Frontal cortex (tissue), 4 donors: ENCODE measurements around the gene SCN2B. TPM values are rescaled to one million over a fixed set of nuclear protein-coding genes. Genes with fewer than 3 reads are reported as not detected.

Experiments
- DNase-seq, 2 donors: peaks; one replicate each; pipeline ENCODE4 v3.0.0; 2012; ENCODE audit warnings: low spot score in 2 of 2
- FAIRE-seq: peaks from 2 replicates; lab custom pipeline; 2012; peaks lifted over from hg19 to GRCh38; lab: Jason Lieb, UNC
- small RNA-seq: library from RNA; depleted of rRNA; stranded (forward); fragments of <200 nt; gene quantifications from one replicate; pipeline ENCODE3, GENCODE V24; 2014
- total RNA-seq: library from RNA; depleted of rRNA; stranded (reverse); fragments of >200 nt; gene quantifications from one replicate; pipeline ENCODE4 v1.2.3, GENCODE V29; 2014
- donor health status: control.
- donor health status: control.
- donor health status: control.

Gene SCN2B
- total RNA-seq, 1 donor from 2014 or later: 4.9 TPM

- FAIRE-seq (no peak), DNase-seq (no peak)
These were observed 63.6 kb downstream of the SCN2B start for GRCh38 chr11:118112711-118113430.

Small RNA genes lying within 50 kb of the gene (small RNA-seq; reads per million reads assigned to genes)
- not detected for gene HSPE1P18

Other genes with a start within 250 kb of the SCN2B start
- gene TMPRSS13, start 247.2 kb downstream of the SCN2B start, total RNA-seq: 0.41 TPM
- 2.0 TPM for gene IL10RA, start 190.2 kb downstream of the SCN2B start, total RNA-seq
- not detected for gene TMPRSS4, start 99.6 kb downstream of the SCN2B start, total RNA-seq
- gene SMIM35, start 89.7 kb downstream of the SCN2B start, total RNA-seq: not detected
- gene SCN4B, start 23.8 kb downstream of the SCN2B start, total RNA-seq: 5.7 TPM
- gene JAML, start 48.4 kb upstream of the SCN2B start, total RNA-seq: 0.82 TPM
- 2.4 TPM for gene MPZL3, start 75.7 kb upstream of the SCN2B start, total RNA-seq
- gene MPZL2, start 87.7 kb upstream of the SCN2B start, total RNA-seq: 1.6 TPM
- gene CD3E, start 128.1 kb upstream of the SCN2B start, total RNA-seq: not detected
- not detected for gene CD3D, start 166.1 kb upstream of the SCN2B start, total RNA-seq
- gene CD3G, start 167.7 kb upstream of the SCN2B start, total RNA-seq: not detected
- gene UBE4A, start 183.0 kb upstream of the SCN2B start, total RNA-seq: 58.3 TPM
- gene ATP5MG, start 225.0 kb upstream of the SCN2B start, total RNA-seq: 76.2 TPM